ENCODE measurements around the gene ESRRA. TPM values are rescaled to one million over a fixed set of nuclear protein-coding genes. Genes with fewer than 3 reads are reported as not detected.

Gene ESRRA
- total and polyA plus RNA-seq, 2 of the 8 experiments (the other 6 are each of a cell fraction or from before 2014, with no cell fraction given) = 18.2 to 37.0 TPM

GRCh38 chr11:64361659-64362058 lies 56.3 kb downstream of the ESRRA start:
- H3K36me3 ChIP-seq (ENCODE audit: control insufficient read depth in 2 of 4, insufficient read depth in 4 of 4, low read length in 3 of 4) = peaks cover 0 to 9% (median 3%) of the 10 kb centered on the region in 4 experiments; a peak in 4 of 8 replicates
- H2BK12ac ChIP-seq (ENCODE audit: low read depth, low read length) = no peak overlapping the region
- peaks cover 0 to 4% of the 10 kb centered on the region in 2 experiments for H4K20me1 ChIP-seq (replicated peaks in 1 of 2; ENCODE audit: control insufficient read depth in 1 of 2, insufficient read depth in 2 of 2, low read length in 2 of 2)
- no peak overlapping the region for H3K14ac ChIP-seq (ENCODE audit: insufficient read length)
- CTCF ChIA-PET (ENCODE audit: partially characterized antibody) = interaction anchor here (0.6 to 22.0 kb wide), 2 partner anchors 8 to 24 kb away, joined by 3 to 409 read pairs; partner anchors contain the start of gene CCDC88B
- H2BK5ac ChIP-seq (ENCODE audit: low read depth, low read length) = no peak overlapping the region
- H3K79me1 ChIP-seq (ENCODE audit: low read depth, low read length) = no peaks in the 10 kb centered on the region; the same call in 1 of the 2 replicates
- H3K4ac ChIP-seq (replicated peaks; ENCODE audit: insufficient read length, low read depth, low read length) = no peak overlapping the region
- no peak overlapping the region for H3K4me3 ChIP-seq (ENCODE audit: extremely low read depth in 1 of 4, insufficient read depth in 2 of 4, low read depth in 3 of 4, low read length in 4 of 4)
- no peak overlapping the region for H4K91ac ChIP-seq (replicated peaks; ENCODE audit: insufficient read length, low read length)
- no peak overlapping the region for H3K27ac ChIP-seq (ENCODE audit: low read depth, low read length)
- H2BK15ac ChIP-seq (ENCODE audit: low read length) = no peak overlapping the region
- H2AFZ ChIP-seq (ENCODE audit: low read length) = no peak overlapping the region
- H3K56ac ChIP-seq (replicated peaks; ENCODE audit: insufficient read length, low read depth, low read length) = no peak overlapping the region
- no peak overlapping the region for H3K4me2 ChIP-seq (ENCODE audit: insufficient read depth in 1 of 2, low read depth in 2 of 2, low read length in 2 of 2)
- POLR2A ChIA-PET (ENCODE audit: partially characterized antibody) = interaction anchor here (1.0 to 1.2 kb wide), 2 partner anchors 12 to 82 kb away, joined by 3 read pairs; no protein-coding TSS in a partner anchor
- H3K79me2 ChIP-seq (ENCODE audit: control insufficient read depth in 1 of 2, insufficient read depth in 2 of 2, low read length in 2 of 2) = no peaks in the 10 kb centered on the region
- FAIRE-seq = no peak
- peaks cover 7% of the 10 kb centered on the region; the same call in 1 of the 2 replicates for H3K23me2 ChIP-seq (ENCODE audit: low read depth, low read length)
- DNase-seq (ENCODE audit: low read depth in 1 of 2, low spot score in 2 of 2) = no peak
- no peak overlapping the region for H2AK5ac ChIP-seq (ENCODE audit: low read depth, low read length)
- H2BK120ac ChIP-seq (replicated peaks; ENCODE audit: low read depth, low read length) = no peak overlapping the region
- no peak overlapping the region for H4K8ac ChIP-seq (ENCODE audit: extremely low read depth, insufficient read depth, low read length)
- no peaks in the 10 kb centered on the region for H3K9me3 ChIP-seq (ENCODE audit: insufficient read depth in 2 of 2, low read depth in 1 of 2, low read length in 1 of 2)
- H2BK20ac ChIP-seq (ENCODE audit: low read length) = no peak overlapping the region
- H3K23ac ChIP-seq (ENCODE audit: insufficient read length) = no peak overlapping the region
- no peaks in the 10 kb centered on the region for H3K27me3 ChIP-seq (replicated peaks in 1 of 4; ENCODE audit: control insufficient read depth in 3 of 4, extremely low read depth in 1 of 4, insufficient read depth in 3 of 4, low read length in 3 of 4)
- no peak overlapping the region for H3K9ac ChIP-seq (replicated peaks in 1 of 4; ENCODE audit: extremely low read depth in 1 of 4, low read depth in 3 of 4, low read length in 3 of 4)
- H3K18ac ChIP-seq (ENCODE audit: extremely low read depth, low read length) = no peak overlapping the region
- H3K4me1 ChIP-seq (replicated peaks in 1 of 4; ENCODE audit: control insufficient read depth in 3 of 4, insufficient read depth in 4 of 4, low read length in 3 of 4) = peaks cover 0 to 30% (median 25%) of the 10 kb centered on the region in 4 experiments; a peak in 6 of 7 replicates
- no peak overlapping the region for H4K5ac ChIP-seq (ENCODE audit: insufficient read length, low read depth, low read length)
- WGBS, 2 experiments (ENCODE audit: extremely low coverage in 1 of 2, insufficient coverage in 1 of 2, insufficient read length in 1 of 2, insufficient replicate concordance in 2 of 2, low coverage in 1 of 2, low lambda C conversion rate in 2 of 2, missing lambda C conversion rate in 1 of 2) = 83% methylated on average over 5 of the region's 18 CpGs; no CpG with 5 or more reads in 1 of the 2 experiments
- TF ChIP-seq USF2 (IDR thresholded peaks at IDR 0.05; ENCODE audit: low read length) (no peak), NRF1 (IDR thresholded peaks at IDR 0.05; ENCODE audit: low read depth, low read length) (no peak), SIX5 (IDR thresholded peaks at IDR 0.05; ENCODE audit: low read depth, low read length) (no peak), SIRT6 (IDR thresholded peaks at IDR 0.05; ENCODE audit: low read length) (no peak), EGR1 (IDR thresholded peaks at IDR 0.05; ENCODE audit: borderline replicate concordance, low read depth, low read length) (no peak), CBX5 (IDR thresholded peaks at IDR 0.05; ENCODE audit: low read depth, low read length) (no peak), JUN (IDR thresholded peaks at IDR 0.05; ENCODE audit: low read depth, low read length) (no peak), MAX (IDR thresholded peaks at IDR 0.05) (no peak), GTF2F1 (IDR thresholded peaks at IDR 0.05; ENCODE audit: borderline replicate concordance, low read depth, low read length) (no peak), KDM4A (IDR thresholded peaks at IDR 0.05; ENCODE audit: low read depth, low read length, severe bottlenecking) (no peak), TCF12 (IDR thresholded peaks at IDR 0.05; ENCODE audit: low read depth, low read length) (no peak), FOSL1 (IDR thresholded peaks at IDR 0.05; ENCODE audit: insufficient read depth, low read depth, low read length) (no peak), TBP (IDR thresholded peaks at IDR 0.05; ENCODE audit: low read depth, low read length) (no peak)
